ENCODE measurements around the gene ATOX1. TPM values are rescaled to one million over a fixed set of nuclear protein-coding genes. Genes with fewer than 3 reads are reported as not detected.

ATOX1 gene
- total and polyA plus RNA-seq, 9 of the 15 experiments (the other 6 are each of a cell fraction or from before 2014, with no cell fraction given) = 59.2 to 318 (median 86.2) TPM

DNA sequence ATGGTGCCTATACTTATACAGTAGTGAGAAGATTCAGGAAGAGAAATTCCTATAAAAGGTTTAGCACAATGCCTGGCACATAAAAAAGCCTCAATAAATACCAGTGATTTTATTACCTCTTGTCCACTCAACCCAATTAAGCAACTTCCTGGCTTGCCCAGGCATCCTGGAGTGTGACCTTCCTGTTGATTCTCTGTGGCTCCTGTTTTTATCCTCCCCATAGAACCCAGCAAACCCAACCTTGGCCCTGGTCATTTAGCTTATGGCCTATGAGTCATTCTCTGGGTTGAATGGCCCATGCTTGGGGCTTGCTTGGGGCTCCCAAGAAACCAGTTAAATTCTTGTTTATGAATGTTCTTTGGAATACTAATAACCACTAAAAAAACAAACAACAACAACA is 50.3 kb downstream of the ATOX1 start:
- Histone ChIP-seq H3K27me3 (ENCODE audit: control insufficient read depth in 2 of 2, insufficient read depth in 2 of 2, low read length in 2 of 2) (no peaks in the 10 kb centered on the region), H3K4me3 (no peak overlapping the region), H3K9me3 (replicated peaks; ENCODE audit: control insufficient read depth, insufficient read depth, low read depth, low read length) (no peaks in the 10 kb centered on the region), H3K36me3 (ENCODE audit: control insufficient read depth, insufficient read depth, low read length) (no peaks in the 10 kb centered on the region), H4K20me1 (replicated peaks; ENCODE audit: control insufficient read depth, insufficient read depth, low read length) (no peaks in the 10 kb centered on the region), H2AFZ (ENCODE audit: low read depth, low read length) (peak overlapping the region; percentile 42), H3K79me2 (ENCODE audit: control insufficient read depth, insufficient read depth, low read length) (no peaks in the 10 kb centered on the region), H3K4me1 (replicated peaks in 1 of 2; ENCODE audit: control insufficient read depth in 2 of 2, insufficient read depth in 2 of 2, low read length in 2 of 2) (no peaks in the 10 kb centered on the region; a peak in 2 of 5 replicates), H3K9me1 (ENCODE audit: control insufficient read depth, insufficient read depth, low read length) (no peaks in the 10 kb centered on the region), H3K9ac (ENCODE audit: insufficient read depth in 1 of 2, low read depth in 2 of 2, low read length in 2 of 2) (no peak overlapping the region), H3K4me2 (ENCODE audit: insufficient read depth, low read length) (no peak overlapping the region), H3K27ac (ENCODE audit: extremely low read depth, low read depth, low read length) (no peak overlapping the region)
- ChIA-PET CTCF (ENCODE audit: low intra/inter-chr PET ratio) (no interaction called here), POLR2A (no interaction called here)
- BruUV-seq (replicated peaks) = no TSS peak
- intact Hi-C loops (cut with micrococcal nuclease) = no loop called here
- DNase-seq (ENCODE audit: extremely low read depth in 1 of 4, low spot score in 3 of 4) (no peak), FAIRE-seq (no peak), ATAC-seq (no peak)
- TF ChIP-seq FOSL1 (tag; conservative IDR thresholded peaks at IDR 0.05) (0 out of 2 replicates have a peak, but pooled peaks have one; percentile 36), ZC3H4 (CRISPR knock-in tag; IDR thresholded peaks at IDR 0.05; ENCODE audit: borderline replicate concordance) (no peak)
- TF ChIP-seq, protein P1, sequence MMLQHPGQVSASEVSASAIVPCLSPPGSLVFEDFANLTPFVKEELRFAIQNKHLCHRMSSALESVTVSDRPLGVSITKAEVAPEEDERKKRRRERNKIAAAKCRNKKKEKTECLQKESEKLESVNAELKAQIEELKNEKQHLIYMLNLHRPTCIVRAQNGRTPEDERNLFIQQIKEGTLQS (IDR thresholded peaks at IDR 0.05) = 0 out of 2 replicates have a peak, but pooled peaks have one; percentile 16
- TF ChIP-seq, protein P1 (CRISPR knock-in tag; conservative IDR thresholded peaks at IDR 0.05) = no peak
- in situ Hi-C loops (cut with MboI) = no loop called here

DNA sequence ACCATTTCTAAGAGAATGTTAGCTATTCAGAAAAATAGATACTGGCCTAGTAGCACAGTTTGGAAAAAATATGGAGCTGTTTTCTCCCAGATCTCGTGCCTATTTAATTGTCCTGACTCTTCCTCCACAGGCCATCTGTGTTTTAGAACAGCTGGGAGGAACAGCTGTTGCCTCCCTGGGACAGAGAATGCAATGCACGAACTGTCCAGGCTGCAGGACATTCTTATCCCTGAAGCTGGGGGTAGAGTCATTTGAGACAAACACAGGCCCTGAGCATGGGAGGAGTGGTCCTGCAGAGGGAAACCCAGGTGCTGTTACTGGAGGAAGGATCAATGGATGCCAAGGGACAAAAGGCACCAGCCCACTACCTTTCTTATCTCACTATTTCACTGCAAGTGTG is 50.9 kb downstream of the ATOX1 start:
- WGBS (ENCODE audit: insufficient coverage, low coverage, missing lambda C conversion rate) = 4% methylated on average over 2 of the region's 2 CpGs

More for the DNA sequence above, 50.9 kb downstream of the ATOX1 start:
- no peaks in the 10 kb centered on the region for H3K27me3 ChIP-seq (ENCODE audit: control insufficient read depth in 2 of 2, insufficient read depth in 2 of 2, low read length in 2 of 2)
- ChIA-PET POLR2A (interaction anchor here (0.7 kb wide), 1 partner anchor 110 kb away, joined by 3 read pairs; no protein-coding TSS in a partner anchor), CTCF (ENCODE audit: low intra/inter-chr PET ratio) (no interaction called here)
- no peak overlapping the region for H3K9ac ChIP-seq (ENCODE audit: insufficient read depth in 1 of 2, low read depth in 2 of 2, low read length in 2 of 2)
- no peaks in the 10 kb centered on the region for H3K9me1 ChIP-seq (ENCODE audit: control insufficient read depth, insufficient read depth, low read length)
- no peak overlapping the region for H3K27ac ChIP-seq (ENCODE audit: extremely low read depth, low read depth, low read length)
- no peaks in the 10 kb centered on the region for H3K36me3 ChIP-seq (ENCODE audit: control insufficient read depth, insufficient read depth, low read length)
- H3K79me2 ChIP-seq (ENCODE audit: control insufficient read depth, insufficient read depth, low read length) = no peaks in the 10 kb centered on the region
- BruUV-seq (replicated peaks) = no TSS peak
- in situ Hi-C loops (cut with MboI) (no loop called here), intact Hi-C loops (cut with micrococcal nuclease) (no loop called here)
- H4K20me1 ChIP-seq (replicated peaks; ENCODE audit: control insufficient read depth, insufficient read depth, low read length) = no peaks in the 10 kb centered on the region
- H3K4me3 ChIP-seq = no peak overlapping the region
- ATAC-seq = no peak
- H2AFZ ChIP-seq (ENCODE audit: low read depth, low read length) = peak overlapping the region; percentile 42
- H3K4me2 ChIP-seq (ENCODE audit: insufficient read depth, low read length) = no peak overlapping the region
- FAIRE-seq = no peak
- TF ChIP-seq, protein P2, sequence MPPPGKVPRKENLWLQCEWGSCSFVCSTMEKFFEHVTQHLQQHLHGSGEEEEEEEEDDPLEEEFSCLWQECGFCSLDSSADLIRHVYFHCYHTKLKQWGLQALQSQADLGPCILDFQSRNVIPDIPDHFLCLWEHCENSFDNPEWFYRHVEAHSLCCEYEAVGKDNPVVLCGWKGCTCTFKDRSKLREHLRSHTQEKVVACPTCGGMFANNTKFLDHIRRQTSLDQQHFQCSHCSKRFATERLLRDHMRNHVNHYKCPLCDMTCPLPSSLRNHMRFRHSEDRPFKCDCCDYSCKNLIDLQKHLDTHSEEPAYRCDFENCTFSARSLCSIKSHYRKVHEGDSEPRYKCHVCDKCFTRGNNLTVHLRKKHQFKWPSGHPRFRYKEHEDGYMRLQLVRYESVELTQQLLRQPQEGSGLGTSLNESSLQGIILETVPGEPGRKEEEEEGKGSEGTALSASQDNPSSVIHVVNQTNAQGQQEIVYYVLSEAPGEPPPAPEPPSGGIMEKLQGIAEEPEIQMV (tag; conservative IDR thresholded peaks at IDR 0.05; ENCODE audit: low read depth) = no peak
- TF ChIP-seq ETV1 (tag; conservative IDR thresholded peaks at IDR 0.05; ENCODE audit: low read depth) = no peak
- no peaks in the 10 kb centered on the region for H3K9me3 ChIP-seq (replicated peaks; ENCODE audit: control insufficient read depth, insufficient read depth, low read depth, low read length)
- no peaks in the 10 kb centered on the region; a peak in 2 of 5 replicates for H3K4me1 ChIP-seq (replicated peaks in 1 of 2; ENCODE audit: control insufficient read depth in 2 of 2, insufficient read depth in 2 of 2, low read length in 2 of 2)
- DNase-seq (ENCODE audit: extremely low read depth in 1 of 4, low spot score in 3 of 4) = no peak
